ENCODE measurements around the gene EIPR1.

DNA sequence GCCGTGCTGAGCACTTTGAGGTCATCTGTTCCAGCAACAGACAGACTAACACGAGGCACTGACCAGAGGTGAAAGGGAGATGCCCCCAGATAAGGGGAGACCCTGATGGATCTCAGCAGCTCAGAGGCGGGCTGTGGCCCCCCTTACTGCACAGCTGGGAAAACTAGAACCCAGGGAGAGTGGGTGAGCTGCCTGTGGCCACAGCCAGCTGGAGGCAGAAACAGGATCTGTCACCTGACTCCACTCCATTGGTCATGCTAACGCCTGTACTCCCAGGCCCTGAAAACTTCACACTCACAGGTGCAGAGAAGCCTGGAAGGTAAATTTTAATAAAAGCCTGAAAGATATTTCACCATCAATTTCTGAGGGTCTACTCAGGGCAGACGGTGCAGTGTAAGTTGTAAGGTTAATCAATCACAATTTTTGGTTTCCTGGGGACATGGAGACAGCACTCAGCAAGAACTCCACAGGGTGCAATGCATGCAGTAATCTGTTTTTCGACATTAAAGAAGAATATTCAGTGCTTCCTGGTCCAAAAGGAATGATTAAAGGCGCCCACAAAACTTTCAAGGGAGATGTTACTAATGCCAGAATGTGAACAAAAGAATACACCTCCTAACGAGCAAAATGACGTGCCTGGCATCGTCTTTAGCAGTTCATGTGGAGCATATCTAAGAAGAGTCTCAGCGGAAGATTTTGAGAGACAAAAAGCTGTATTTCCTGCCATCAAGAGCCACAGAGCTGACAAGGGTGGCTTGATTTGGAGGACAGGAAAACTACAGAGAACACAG is 173.4 kb downstream of the EIPR1 start:
- TF ChIP-seq POLR2A (IDR thresholded peaks at IDR 0.05), result no peak
- TF ChIP-seq CTCF (IDR thresholded peaks at IDR 0.05), result no peak
